Subcutaneous abdominal adipose tissue (tissue), 5 donors: ENCODE results near the gene GP9.
"Not testable (repeated sequence)": the region's sequence is repeated elsewhere in the genome, so short reads cannot be mapped to it uniquely, and the experiment has no call there.

Experiments
- H3K27ac ChIP-seq: one replicate; pipeline ENCODE4 v1.7.0; 2013; ENCODE audit warnings: low read depth, mild to moderate bottlenecking, inconsistent platforms, low read length, moderate library complexity
- H3K27me3 ChIP-seq, 5 donors: one replicate each; pipeline ENCODE4 v1.7.0; 2013; ENCODE audit warnings: low read length in 5 of 5, inconsistent platforms in 1 of 5; ENCODE audit not compliant: control insufficient read depth in 5 of 5, insufficient read depth in 4 of 5
- H3K36me3 ChIP-seq, 5 donors: one replicate each; pipeline ENCODE4 v1.7.0; 2013; ENCODE audit warnings: low read length in 5 of 5; ENCODE audit not compliant: control insufficient read depth in 5 of 5, insufficient read depth in 5 of 5
- H3K4me1 ChIP-seq, 5 donors: one replicate each; pipeline ENCODE4 v1.7.0; 2013; ENCODE audit warnings: low read length in 5 of 5, mild to moderate bottlenecking in 3 of 5, moderate library complexity in 1 of 5; ENCODE audit not compliant: control insufficient read depth in 5 of 5, insufficient read depth in 5 of 5
- H3K4me3 ChIP-seq, 5 donors: one replicate each; pipeline ENCODE4 v1.7.0; 2013; ENCODE audit warnings: low read length in 5 of 5, low read depth in 1 of 5
- H3K9ac ChIP-seq, 5 donors: one replicate each; pipeline ENCODE4 v1.7.0; 2013; ENCODE audit warnings: low read length in 5 of 5, mild to moderate bottlenecking in 4 of 5, moderate library complexity in 3 of 5
- H3K9me3 ChIP-seq, 5 donors: one replicate each; pipeline ENCODE4 v1.7.0; 2013; ENCODE audit warnings: low read length in 5 of 5; ENCODE audit not compliant: control insufficient read depth in 5 of 5
- donor health status: healthy.
- donor health status: healthy.
- donor health status: healthy.
- donor health status: healthy.
- donor health status: healthy.

The GP9 gene

GRCh38 chr3:129085165-129085715 lies 24.7 kb downstream of the GP9 start:
- H3K27ac ChIP-seq: no peak overlapping the region
- H3K9ac ChIP-seq: no peak overlapping the region
- no peak overlapping the region for H3K4me3 ChIP-seq
- H3K36me3 ChIP-seq: no peaks in the 10 kb centered on the region
- H3K4me1 ChIP-seq: peaks cover 2 to 8% (median 7%) of the 10 kb centered on the region in 5 donors
- H3K9me3 ChIP-seq: no peaks in the 10 kb centered on the region
- peaks cover 0 to 7% (median 0%) of the 10 kb centered on the region in 5 donors for H3K27me3 ChIP-seq

GRCh38 chr3:129085818-129086217 lies 25.2 kb downstream of the GP9 start:
- H3K9me3 ChIP-seq: no peaks in the 10 kb centered on the region
- H3K36me3 ChIP-seq: no peaks in the 10 kb centered on the region
- H3K9ac ChIP-seq: no peak overlapping the region
- peaks cover 0 to 7% (median 0%) of the 10 kb centered on the region in 5 donors for H3K27me3 ChIP-seq
- H3K27ac ChIP-seq: no peak overlapping the region
- H3K4me1 ChIP-seq: peaks cover 2 to 8% (median 7%) of the 10 kb centered on the region in 5 donors
- no peak overlapping the region for H3K4me3 ChIP-seq

GRCh38 chr3:129087138-129087702 lies 26.6 kb downstream of the GP9 start:
- H3K9me3 ChIP-seq: no peaks in the 10 kb centered on the region
- H3K9ac ChIP-seq: peak overlapping the region in 2 of 5 donors; percentile 32 to 35
- peaks cover 0 to 10% (median 5%) of the 10 kb centered on the region in 5 donors for H3K36me3 ChIP-seq
- no peak overlapping the region for H3K4me3 ChIP-seq
- H3K4me1 ChIP-seq: peaks cover 2 to 8% (median 7%) of the 10 kb centered on the region in 5 donors
- no peaks in the 10 kb centered on the region for H3K27me3 ChIP-seq
- H3K27ac ChIP-seq: no peak overlapping the region

GRCh38 chr3:129087904-129088303 lies 27.3 kb downstream of the GP9 start:
- peaks cover 0 to 15% (median 7%) of the 10 kb centered on the region in 5 donors for H3K36me3 ChIP-seq
- not testable (repeated sequence) for H3K27me3 ChIP-seq, H3K9me3 ChIP-seq, H3K9ac ChIP-seq, H3K4me1 ChIP-seq, H3K27ac ChIP-seq, H3K4me3 ChIP-seq

GRCh38 chr3:129088312-129088711 lies 27.7 kb downstream of the GP9 start:
- H3K27ac ChIP-seq, H3K4me1 ChIP-seq, H3K9ac ChIP-seq, H3K4me3 ChIP-seq, H3K9me3 ChIP-seq, H3K27me3 ChIP-seq: not testable (repeated sequence)
- H3K36me3 ChIP-seq: peaks cover 0 to 18% (median 8%) of the 10 kb centered on the region in 5 donors

- no peak overlapping the region for H3K9ac ChIP-seq
- H3K9me3 ChIP-seq: no peaks in the 10 kb centered on the region
- H3K4me3 ChIP-seq: no peak overlapping the region
- H3K27ac ChIP-seq: no peak overlapping the region
- H3K4me1 ChIP-seq: no peaks in the 10 kb centered on the region
- H3K36me3 ChIP-seq: peaks cover 0 to 40% (median 23%) of the 10 kb centered on the region in 5 donors
- no peaks in the 10 kb centered on the region for H3K27me3 ChIP-seq
Measured at GRCh38 chr3:129095285-129095684, 34.7 kb downstream of the GP9 start.

GRCh38 chr3:129100274-129100673 lies 39.7 kb downstream of the GP9 start:
- H3K4me1 ChIP-seq: no peaks in the 10 kb centered on the region
- H3K4me3 ChIP-seq: no peak overlapping the region
- no peaks in the 10 kb centered on the region for H3K9me3 ChIP-seq
- H3K9ac ChIP-seq: no peak overlapping the region
- no peaks in the 10 kb centered on the region for H3K27me3 ChIP-seq
- peaks cover 0 to 19% (median 6%) of the 10 kb centered on the region in 5 donors for H3K36me3 ChIP-seq
- no peak overlapping the region for H3K27ac ChIP-seq

GRCh38 chr3:129101370-129102138 lies 41.0 kb downstream of the GP9 start:
- Histone ChIP-seq H3K27ac (no peak overlapping the region), H3K4me1 (peaks cover 3 to 11% (median 10%) of the 10 kb centered on the region in 5 donors), H3K27me3 (no peaks in the 10 kb centered on the region)

GRCh38 chr3:129103296-129103695 lies 42.7 kb downstream of the GP9 start:
- Histone ChIP-seq H3K9me3 (no peaks in the 10 kb centered on the region), H3K9ac (no peak overlapping the region), H3K27me3 (no peaks in the 10 kb centered on the region), H3K36me3 (peaks cover 1 to 32% (median 13%) of the 10 kb centered on the region in 5 donors), H3K4me1 (peaks cover 3 to 19% (median 15%) of the 10 kb centered on the region in 5 donors), H3K27ac (no peak overlapping the region), H3K4me3 (no peak overlapping the region)

More at GRCh38 chr3:129101370-129102138, 41.0 kb downstream of the GP9 start:
- Histone ChIP-seq H3K36me3 (peaks cover 0 to 18% (median 2%) of the 10 kb centered on the region in 5 donors), H3K4me3 (no peak overlapping the region), H3K9me3 (no peaks in the 10 kb centered on the region), H3K9ac (no peak overlapping the region)

- peaks cover 3 to 19% (median 15%) of the 10 kb centered on the region in 5 donors for H3K4me1 ChIP-seq
- peaks cover 4 to 32% (median 18%) of the 10 kb centered on the region in 5 donors for H3K36me3 ChIP-seq
- no peak overlapping the region for H3K27ac ChIP-seq
- no peak overlapping the region for H3K9ac ChIP-seq
- no peaks in the 10 kb centered on the region for H3K27me3 ChIP-seq
- no peaks in the 10 kb centered on the region for H3K9me3 ChIP-seq
- no peak overlapping the region for H3K4me3 ChIP-seq
Measured at GRCh38 chr3:129104051-129104450, 43.5 kb downstream of the GP9 start.
